IMR-90 (cell line): Measurements from ENCODE around the gene CLPTM1L. TPM values are rescaled to one million over a fixed set of nuclear protein-coding genes. Genes with fewer than 3 reads are reported as not detected.

Experiments used
- ATAC-seq: fragments of 200-7000 bp; cut with Tn5 transposase; 2 replicates; pipeline ENCODE4 v1.9.1; 2020; ENCODE audit warnings: low read depth, mild to moderate bottlenecking, moderate library complexity
- BruUV-seq: library from RNA; stranded (reverse); fragments of 400-500 nt; replicated peaks from 2 replicates; lab custom pipeline; 2021; lab: Mats Ljungman, UMichigan
- CTCF ChIA-PET: fragments of 300-600 bp; formaldehyde crosslinking; extraction: SDS; loops from one replicate; lab custom pipeline; 2021; ENCODE audit warnings: antibody characterized with exemption; lab: Yijun Ruan, JAX
- POLR2A ChIA-PET: fragments of 300-600 bp; sonication (Branson Sonifier 250); formaldehyde crosslinking; loops from one replicate; lab custom pipeline; 2022; ENCODE audit warnings: antibody characterized with exemption; ENCODE audit not compliant: unreplicated experiment; lab: Charles Lee
- DNase-seq: peaks from one replicate; pipeline ENCODE4 v3.0.0; 2013
- H2AFZ ChIP-seq: replicated peaks from 2 replicates; pipeline ENCODE3; 2013; ENCODE audit warnings: low read length, mild to moderate bottlenecking; ENCODE audit not compliant: poor library complexity
- H2AK5ac ChIP-seq: 2 replicates; pipeline ENCODE4 v1.6.1; 2013; ENCODE audit warnings: low read depth, low read length, inconsistent platforms
- H2AK9ac ChIP-seq: replicated peaks from 2 replicates; pipeline ENCODE3; 2013; ENCODE audit warnings: mild to moderate bottlenecking, low read depth, low read length, moderate library complexity; ENCODE audit not compliant: poor library complexity
- H2BK120ac ChIP-seq: 2 replicates; pipeline ENCODE4 v1.6.1; 2013; ENCODE audit warnings: low read depth, low read length, inconsistent platforms
- H2BK15ac ChIP-seq: 3 replicates; pipeline ENCODE4 v1.6.1; 2013; ENCODE audit warnings: low read depth, low read length, inconsistent platforms
- H2BK20ac ChIP-seq: 2 replicates; pipeline ENCODE4 v1.6.1; 2013; ENCODE audit warnings: low read depth, mild to moderate bottlenecking, inconsistent platforms, low read length, moderate library complexity
- H2BK5ac ChIP-seq: 2 replicates; pipeline ENCODE4 v1.6.1; 2013; ENCODE audit warnings: mild to moderate bottlenecking, low read depth, low read length, inconsistent platforms; ENCODE audit not compliant: poor library complexity, severe bottlenecking
- H3K14ac ChIP-seq: replicated peaks from 2 replicates; pipeline ENCODE4 v1.6.1; 2013; ENCODE audit warnings: low read depth, low read length, inconsistent platforms
- H3K18ac ChIP-seq: 2 replicates; pipeline ENCODE4 v1.6.1; 2013; ENCODE audit warnings: low read depth, low read length, control low read depth
- H3K23ac ChIP-seq: 2 replicates; pipeline ENCODE4 v1.6.1; 2013; ENCODE audit warnings: low read depth, low read length, inconsistent platforms
- H3K27ac ChIP-seq: 2 replicates; pipeline ENCODE4 v1.5.1; 2013; ENCODE audit warnings: mild to moderate bottlenecking, control low read depth, low read length; ENCODE audit not compliant: insufficient read depth
- H3K27me3 ChIP-seq: 2 replicates; pipeline ENCODE4 v1.6.1; 2013; ENCODE audit warnings: low read length; ENCODE audit not compliant: control insufficient read depth, insufficient read depth
- H3K36me3 ChIP-seq: 2 replicates; pipeline ENCODE4 v1.6.1; 2013; ENCODE audit warnings: low read length, mixed read lengths; ENCODE audit not compliant: control insufficient read depth, insufficient read depth
- H3K4ac ChIP-seq: 2 replicates; pipeline ENCODE4 v1.6.1; 2013; ENCODE audit warnings: low read depth, low read length, inconsistent platforms
- H3K4me1 ChIP-seq: 2 replicates; pipeline ENCODE4 v1.6.1; 2013; ENCODE audit warnings: low read length, mixed read lengths; ENCODE audit not compliant: control insufficient read depth, insufficient read depth
- H3K4me2 ChIP-seq: 2 replicates; pipeline ENCODE4 v1.6.1; 2013; ENCODE audit warnings: low read depth, mild to moderate bottlenecking, control low read depth, low read length, moderate library complexity
- H3K4me3 ChIP-seq: 2 replicates; pipeline ENCODE4 v1.5.1; 2013; ENCODE audit warnings: low read depth, mild to moderate bottlenecking, control low read depth, low read length, moderate library complexity; ENCODE audit not compliant: insufficient read depth
- H3K56ac ChIP-seq: 2 replicates; pipeline ENCODE4 v1.6.1; 2013; ENCODE audit warnings: low read length, inconsistent platforms; ENCODE audit not compliant: insufficient read depth; ENCODE audit errors: extremely low read depth
- H3K79me1 ChIP-seq, 2 experiments: 2 replicates each; pipeline ENCODE4 v1.6.1; 2013; ENCODE audit warnings: low read length in 2 of 2, inconsistent platforms in 1 of 2, low read depth in 1 of 2
- H3K9ac ChIP-seq: 2 replicates; pipeline ENCODE4 v1.6.1; 2013; ENCODE audit warnings: low read depth, low read length, control low read depth
- H3K9me1 ChIP-seq: 2 replicates; pipeline ENCODE4 v1.6.1; 2013; ENCODE audit warnings: low read length, inconsistent platforms; ENCODE audit not compliant: insufficient read depth
- H3K9me3 ChIP-seq: 2 replicates; pipeline ENCODE4 v1.6.1; 2013; ENCODE audit warnings: low read length; ENCODE audit not compliant: control insufficient read depth, insufficient read depth
- H4K20me1 ChIP-seq: 2 replicates; pipeline ENCODE4 v1.6.1; 2013; ENCODE audit warnings: low read length, inconsistent platforms; ENCODE audit not compliant: insufficient read depth
- H4K5ac ChIP-seq: 2 replicates; pipeline ENCODE4 v1.6.1; 2013; ENCODE audit warnings: mild to moderate bottlenecking, low read depth, low read length, control low read depth
- H4K8ac ChIP-seq, 2 experiments: 2 replicates each; pipeline ENCODE4 v1.6.1; 2013; ENCODE audit warnings: low read depth in 2 of 2, low read length in 2 of 2, control low read depth in 1 of 2, inconsistent platforms in 1 of 2
- H4K91ac ChIP-seq: 2 replicates; pipeline ENCODE4 v1.6.1; 2013; ENCODE audit warnings: low read depth, low read length, inconsistent platforms; ENCODE audit not compliant: insufficient read depth
- CEBPB ChIP-seq: IDR thresholded peaks from 2 replicates; pipeline ENCODE4 v1.6.1; 2012; ENCODE audit warnings: low read depth, low read length, improper control_type of control experiment
- CHD1 ChIP-seq: IDR thresholded peaks from 2 replicates; pipeline ENCODE4 v1.6.1; 2012; ENCODE audit warnings: low read depth, low read length, improper control_type of control experiment
- FOS ChIP-seq: fragments of 150-350 bp; IDR thresholded peaks from 2 replicates; pipeline ENCODE4 v1.6.1; 2016; ENCODE audit warnings: low read depth, low read length
- MAFK ChIP-seq: IDR thresholded peaks from 2 replicates; pipeline ENCODE4 v1.6.1; 2012; ENCODE audit warnings: low read depth, low read length, improper control_type of control experiment
- MAZ ChIP-seq: IDR thresholded peaks from 2 replicates; pipeline ENCODE4 v1.6.1; 2012; ENCODE audit warnings: low read depth, mild to moderate bottlenecking, low read length, improper control_type of control experiment, moderate library complexity, borderline replicate concordance
- MXI1 ChIP-seq: IDR thresholded peaks from 2 replicates; pipeline ENCODE4 v1.6.1; 2012; ENCODE audit warnings: low read depth, mild to moderate bottlenecking, low read length, moderate library complexity, borderline replicate concordance
- NFE2L2 ChIP-seq: fragments of 150-350 bp; IDR thresholded peaks from 2 replicates; pipeline ENCODE4 v1.6.1; 2016; ENCODE audit warnings: low read depth, mild to moderate bottlenecking, low read length
- POLR2A ChIP-seq: IDR thresholded peaks from 2 replicates; pipeline ENCODE4 v1.6.1; 2012; ENCODE audit warnings: mild to moderate bottlenecking, low read depth, low read length
- RAD21 ChIP-seq: IDR thresholded peaks from 2 replicates; pipeline ENCODE4 v1.6.1; 2012; ENCODE audit warnings: low read length, improper control_type of control experiment
- RCOR1 ChIP-seq: IDR thresholded peaks from 2 replicates; pipeline ENCODE4 v1.6.1; 2012; ENCODE audit warnings: mild to moderate bottlenecking, low read length, improper control_type of control experiment; ENCODE audit not compliant: insufficient replicate concordance
- RFX5 ChIP-seq: IDR thresholded peaks from 2 replicates; pipeline ENCODE4 v1.8.0; 2012; ENCODE audit warnings: low read depth, mild to moderate bottlenecking, low read length, moderate library complexity
- SMC3 ChIP-seq: fragments of 150-350 bp; IDR thresholded peaks from 2 replicates; pipeline ENCODE4 v1.6.1; 2016; ENCODE audit warnings: low read depth, mild to moderate bottlenecking, antibody characterized with exemption, low read length, moderate library complexity
- USF2 ChIP-seq: fragments of 150-350 bp; IDR thresholded peaks from 2 replicates; pipeline ENCODE4 v1.6.1; 2017; ENCODE audit warnings: mild to moderate bottlenecking, antibody characterized with exemption, low read length, low read depth
- WGBS, 2 experiments: methylation state at CpG; one replicate each; pipeline versions ENCODE4 v1.1.5 to v1.1.7; 2013; ENCODE audit warnings: missing lambda C conversion rate in 2 of 2; ENCODE audit not compliant: insufficient read length in 1 of 2; ENCODE audit errors: extremely low coverage in 2 of 2; 5-methylcytosine and 5-hydroxymethylcytosine counted together
- dilution Hi-C: fragments of 300-500 bp; cut with HindIII; formaldehyde crosslinking; loops from one replicate; pipeline ENCODE4 v1.14.3; 2018; ENCODE audit warnings: low sequenced_read_pairs; ENCODE audit not compliant: unreplicated experiment
- in situ Hi-C: fragments of 300-500 bp; cut with MboI; formaldehyde crosslinking; loops from 3 replicates; pipeline ENCODE4 v1.14.3; 2019; ENCODE audit warnings: low sequenced_read_pairs, inconsistent platforms, mixed read lengths
- intact Hi-C: fragments of 100-400 bp; cut with micrococcal nuclease; formaldehyde crosslinking; loops from 2 replicates; pipeline ENCODE4 v1.10.0; 2022
- polyA plus RNA-seq, 3 experiments: library from polyadenylated mRNA; depleted of rRNA; stranded (reverse); fragments of >200 nt; gene quantifications; 2 replicates each; pipeline ENCODE4 v1.2.3, GENCODE V29; 2012; ENCODE audit warnings: low replicate concordance in 1 of 3
- total RNA-seq: library from RNA; depleted of rRNA; stranded (reverse); fragments of >200 nt; gene quantifications from 2 replicates; pipeline ENCODE4 v1.2.3, GENCODE V29; 2012
- TF ChIP-seq, protein P1 (sequence below): conservative IDR thresholded peaks from 2 replicates; pipeline ENCODE4 v1.5.1; 2012; ENCODE audit warnings: mild to moderate bottlenecking, low read depth, low read length, improper control_type of control experiment
- TF ChIP-seq, protein P2 (sequence below): fragments of 150-350 bp; IDR thresholded peaks from 2 replicates; pipeline ENCODE4 v1.6.1; 2016; ENCODE audit warnings: low read depth, mild to moderate bottlenecking, low read length, moderate library complexity, borderline replicate concordance

Gene CLPTM1L
- total and polyA plus RNA-seq, 2 of the 4 experiments (the other 2 are of a cell fraction): 114 to 137 TPM

DNA sequence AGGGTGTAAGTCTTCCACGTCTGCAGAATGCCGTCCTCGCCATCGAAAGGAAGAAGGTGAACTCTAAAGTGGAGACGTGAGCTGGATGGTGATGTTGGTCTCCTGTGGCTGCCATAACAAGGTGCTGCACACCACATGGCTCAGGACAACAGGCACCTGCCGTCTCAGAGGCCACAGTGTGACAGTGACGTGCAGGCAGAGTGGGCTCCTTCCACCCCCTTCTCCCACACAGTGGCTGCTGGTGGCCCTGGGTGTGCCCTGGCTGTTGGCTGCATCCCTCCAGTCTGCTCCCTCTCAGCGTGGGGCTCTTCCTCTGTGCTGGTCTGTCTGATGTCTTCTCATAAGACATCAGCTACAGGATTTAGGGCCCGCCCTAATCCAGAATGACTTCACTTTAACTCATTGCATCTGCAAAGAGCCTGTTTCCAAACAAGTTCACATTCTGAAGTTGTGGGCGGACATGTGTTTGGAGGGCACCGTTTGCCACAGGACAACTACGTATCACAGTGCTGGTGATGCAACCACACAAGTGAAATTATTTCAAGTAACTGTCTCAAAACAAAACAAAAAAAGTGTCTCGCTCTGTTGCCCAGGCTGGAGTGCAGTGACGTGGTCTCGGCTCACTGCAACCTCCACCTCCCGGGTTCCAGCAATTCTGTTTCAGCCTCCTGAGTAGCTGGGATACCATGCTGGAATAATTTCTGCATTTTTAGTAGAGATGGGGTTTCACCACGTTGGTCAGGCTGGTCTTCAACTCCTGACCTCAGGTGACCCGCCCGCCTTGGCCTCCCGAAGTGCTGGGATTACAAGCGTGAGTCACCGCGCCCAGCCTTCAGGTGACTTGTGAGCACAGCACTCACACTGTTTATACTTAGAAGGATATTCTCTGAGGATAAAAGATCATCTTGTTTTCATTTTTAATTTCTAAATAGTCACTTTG lies 31.2 kb upstream of the CLPTM1L start:
- no TSS peak for BruUV-seq
- H3K27ac ChIP-seq: no peak overlapping the region
- WGBS, 2 experiments: 53% methylated on average over 4 of the region's 23 CpGs; no CpG with 5 or more reads in 1 of the 2 experiments
- no peak overlapping the region for H3K4me2 ChIP-seq
- H3K4me1 ChIP-seq: no peaks in the 10 kb centered on the region
- H3K27me3 ChIP-seq: peaks cover 32% of the 10 kb centered on the region
- H3K23ac ChIP-seq: no peak overlapping the region
- no peak overlapping the region for H2BK15ac ChIP-seq
- intact Hi-C loops: no loop called here
- no peak overlapping the region for H3K18ac ChIP-seq
- no peak for ATAC-seq
- no peak overlapping the region for H2BK120ac ChIP-seq
- no peak overlapping the region for H2BK20ac ChIP-seq
- H4K20me1 ChIP-seq: no peaks in the 10 kb centered on the region
- no peak overlapping the region for H4K91ac ChIP-seq
- ChIA-PET POLR2A (no interaction called here), CTCF (no interaction called here)
- H3K9ac ChIP-seq: no peak overlapping the region
- H3K9me3 ChIP-seq: peaks cover 3% of the 10 kb centered on the region; the same call in 1 of the 2 replicates
- H3K4ac ChIP-seq: no peak overlapping the region
- no peaks in the 10 kb centered on the region for H3K9me1 ChIP-seq
- H3K36me3 ChIP-seq: no peaks in the 10 kb centered on the region
- no peak overlapping the region for H3K4me3 ChIP-seq
- in situ Hi-C loops: no loop called here
- no peaks in the 10 kb centered on the region for H3K79me1 ChIP-seq
- H2AK9ac ChIP-seq: no peak overlapping the region
- no peak overlapping the region for H2AFZ ChIP-seq
- no peak overlapping the region for H2BK5ac ChIP-seq
- H2AK5ac ChIP-seq: no peak overlapping the region
- dilution Hi-C loops: no loop called here
- DNase-seq: no peak
- no peak overlapping the region for H4K8ac ChIP-seq
- no peak overlapping the region for H3K56ac ChIP-seq
- H4K5ac ChIP-seq: no peak overlapping the region
- no peak overlapping the region for H3K14ac ChIP-seq
- TF ChIP-seq MXI1 (no peak), CHD1 (no peak), USF2 (no peak), CEBPB (no peak), POLR2A (no peak), MAFK (no peak), RFX5 (no peak), NFE2L2 (no peak), MAZ (no peak), SMC3 (no peak), RAD21 (no peak), FOS (no peak), RCOR1 (no peak)
- TF ChIP-seq, protein P1, sequence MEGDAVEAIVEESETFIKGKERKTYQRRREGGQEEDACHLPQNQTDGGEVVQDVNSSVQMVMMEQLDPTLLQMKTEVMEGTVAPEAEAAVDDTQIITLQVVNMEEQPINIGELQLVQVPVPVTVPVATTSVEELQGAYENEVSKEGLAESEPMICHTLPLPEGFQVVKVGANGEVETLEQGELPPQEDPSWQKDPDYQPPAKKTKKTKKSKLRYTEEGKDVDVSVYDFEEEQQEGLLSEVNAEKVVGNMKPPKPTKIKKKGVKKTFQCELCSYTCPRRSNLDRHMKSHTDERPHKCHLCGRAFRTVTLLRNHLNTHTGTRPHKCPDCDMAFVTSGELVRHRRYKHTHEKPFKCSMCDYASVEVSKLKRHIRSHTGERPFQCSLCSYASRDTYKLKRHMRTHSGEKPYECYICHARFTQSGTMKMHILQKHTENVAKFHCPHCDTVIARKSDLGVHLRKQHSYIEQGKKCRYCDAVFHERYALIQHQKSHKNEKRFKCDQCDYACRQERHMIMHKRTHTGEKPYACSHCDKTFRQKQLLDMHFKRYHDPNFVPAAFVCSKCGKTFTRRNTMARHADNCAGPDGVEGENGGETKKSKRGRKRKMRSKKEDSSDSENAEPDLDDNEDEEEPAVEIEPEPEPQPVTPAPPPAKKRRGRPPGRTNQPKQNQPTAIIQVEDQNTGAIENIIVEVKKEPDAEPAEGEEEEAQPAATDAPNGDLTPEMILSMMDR: no peak
- TF ChIP-seq, protein P2, sequence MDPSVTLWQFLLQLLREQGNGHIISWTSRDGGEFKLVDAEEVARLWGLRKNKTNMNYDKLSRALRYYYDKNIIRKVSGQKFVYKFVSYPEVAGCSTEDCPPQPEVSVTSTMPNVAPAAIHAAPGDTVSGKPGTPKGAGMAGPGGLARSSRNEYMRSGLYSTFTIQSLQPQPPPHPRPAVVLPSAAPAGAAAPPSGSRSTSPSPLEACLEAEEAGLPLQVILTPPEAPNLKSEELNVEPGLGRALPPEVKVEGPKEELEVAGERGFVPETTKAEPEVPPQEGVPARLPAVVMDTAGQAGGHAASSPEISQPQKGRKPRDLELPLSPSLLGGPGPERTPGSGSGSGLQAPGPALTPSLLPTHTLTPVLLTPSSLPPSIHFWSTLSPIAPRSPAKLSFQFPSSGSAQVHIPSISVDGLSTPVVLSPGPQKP: no peak
